ENCODE data around the gene LYPLA2. TPM values are rescaled to one million over a fixed set of nuclear protein-coding genes. Genes with fewer than 3 reads are reported as not detected.
"Not testable (repeated sequence)": the region's sequence is repeated elsewhere in the genome, so short reads cannot be mapped to it uniquely, and the experiment has no call there.

LYPLA2 gene
- total RNA-seq, 2 donors from 2014 or later = 85.3 to 97.2 TPM

DNA sequence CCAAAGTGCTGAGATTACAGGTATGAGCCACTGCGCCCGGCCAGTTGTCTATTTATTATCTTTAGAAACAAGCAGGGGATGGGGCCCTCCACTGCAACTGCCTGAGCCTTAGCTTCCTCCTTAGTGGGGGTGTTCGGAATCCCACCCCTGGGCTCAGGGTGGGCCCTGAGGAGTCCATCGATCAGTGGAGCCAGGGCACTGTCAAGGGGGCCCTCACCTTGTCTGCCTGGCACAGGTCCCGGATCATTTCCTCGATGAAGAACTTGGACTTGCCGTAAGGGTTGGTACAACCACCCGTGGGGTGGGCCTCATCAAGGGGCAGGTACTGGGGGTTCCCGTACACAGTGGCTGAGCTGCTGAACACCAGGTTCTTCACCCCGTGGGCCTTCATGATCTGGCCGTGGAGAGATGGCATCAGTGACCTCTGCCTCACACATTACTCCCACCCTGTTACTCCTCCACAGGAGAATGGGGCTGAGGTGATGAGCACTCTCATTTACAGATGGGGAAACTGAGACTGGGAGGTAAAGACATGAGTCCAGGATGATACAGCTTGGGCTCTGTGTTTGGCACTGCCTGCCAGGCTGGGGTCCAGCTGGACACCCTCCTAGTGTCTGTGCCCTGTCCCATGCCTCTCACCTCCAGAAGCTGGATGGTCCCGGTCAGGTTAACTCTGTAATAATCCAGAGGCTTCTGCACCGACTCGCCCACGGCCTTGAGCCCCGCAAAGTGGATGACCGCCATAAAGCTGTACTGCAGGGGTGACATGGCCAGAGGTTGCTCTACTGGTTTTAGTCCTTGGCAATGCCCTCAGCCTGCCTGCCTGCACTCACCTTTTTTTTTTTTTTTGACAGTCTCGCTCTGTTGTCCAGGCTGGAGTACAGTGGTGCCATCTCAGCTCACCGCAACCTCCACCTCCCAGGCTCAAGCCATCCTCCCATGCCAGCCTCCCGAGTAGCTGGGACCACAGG, 6.8 kb downstream of the LYPLA2 start:
- no peak for ATAC-seq
- DNase-seq = no peak
- intact Hi-C loops (cut with DNase I, micrococcal nuclease) = no loop called here

DNA sequence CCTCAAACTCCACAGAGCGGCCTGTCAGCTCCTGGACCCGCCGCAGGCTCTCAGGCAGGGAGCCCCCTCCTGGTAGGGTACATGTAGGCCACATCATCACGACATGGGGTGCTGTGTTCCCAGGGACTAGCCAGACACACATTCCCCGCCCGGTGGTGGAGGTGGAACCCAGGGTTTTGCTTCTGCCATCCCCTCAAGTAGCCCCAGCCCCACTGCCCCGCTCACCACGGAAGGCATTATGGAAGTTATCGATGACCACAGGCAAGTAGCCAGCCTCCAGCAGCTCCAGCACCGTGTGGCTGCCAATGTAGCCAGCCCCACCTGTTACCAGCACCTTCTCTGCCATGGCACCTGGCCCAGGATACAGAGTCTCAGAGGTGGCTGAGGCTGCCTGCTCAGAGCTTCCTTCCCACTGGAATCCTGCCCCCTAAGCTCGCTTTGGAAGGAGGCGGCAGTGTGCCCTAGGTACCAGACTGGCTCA, 7.8 kb downstream of the LYPLA2 start:
- peak; percentile 30 to 46 for DNase-seq
- ATAC-seq = no peak
- intact Hi-C loops (cut with DNase I, micrococcal nuclease) = no loop called here

DNA sequence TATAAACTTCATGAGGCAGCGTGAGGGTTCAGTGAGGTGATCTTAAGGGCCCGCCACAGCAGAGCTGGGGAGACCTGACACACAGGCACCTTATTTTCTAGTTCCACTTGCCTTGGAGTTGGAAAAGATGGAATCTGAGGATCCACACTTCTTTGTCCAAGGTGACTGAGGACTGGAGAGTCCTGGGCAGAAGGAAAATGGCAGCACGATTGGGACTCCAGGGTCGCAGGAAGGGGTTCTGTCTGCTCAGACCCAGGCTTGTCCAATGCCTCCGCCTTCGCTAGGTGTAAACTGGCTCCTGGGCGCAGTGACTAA, 8.3 kb downstream of the LYPLA2 start:
- DNase-seq (no peak), ATAC-seq (no peak)
- intact Hi-C loops (cut with DNase I, micrococcal nuclease) = no loop called here

DNA sequence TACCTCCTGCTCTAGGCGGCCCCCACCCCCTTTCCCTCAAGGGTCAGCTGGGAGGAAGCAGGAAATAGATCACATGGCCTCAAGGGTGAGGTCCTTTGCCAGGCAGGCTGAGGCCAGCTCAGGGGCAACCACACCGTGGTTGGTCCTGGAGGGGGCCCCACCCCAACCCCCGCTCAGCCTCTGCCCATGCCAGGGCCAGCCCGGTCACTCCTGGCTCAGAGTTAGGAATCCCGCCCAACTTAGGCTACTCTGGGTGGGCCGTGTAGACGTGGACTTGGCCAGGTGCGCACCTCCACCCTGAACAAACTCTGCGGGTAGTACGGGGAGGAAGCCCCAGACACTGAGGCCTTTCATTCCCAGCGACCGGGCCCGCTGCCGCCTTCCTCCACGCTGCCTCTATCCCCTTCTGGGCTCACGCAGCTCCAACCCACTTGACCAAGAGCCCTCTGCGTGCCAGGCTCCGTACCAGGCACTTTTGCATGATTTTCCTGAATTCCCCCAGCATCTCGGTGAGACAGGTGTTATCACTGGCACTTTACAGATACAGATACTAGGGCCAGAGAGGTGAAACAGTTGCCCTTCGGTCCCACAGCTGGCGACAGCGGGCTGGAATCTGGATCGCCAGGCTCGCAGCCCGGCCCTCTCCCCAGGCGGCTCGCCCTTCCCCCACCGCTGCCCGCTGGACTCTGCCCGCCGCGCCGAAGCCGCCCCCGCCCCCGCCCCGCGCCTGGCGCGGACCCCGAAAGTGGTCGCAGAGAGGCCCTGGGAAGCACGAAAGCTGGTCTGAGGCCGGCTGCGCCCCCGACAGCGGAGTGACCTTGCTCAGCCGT, 8.8 kb downstream of the LYPLA2 start:
- DNase-seq (peak; percentile 85 to 95), ATAC-seq (peak; percentile 65)
- intact Hi-C loops (cut with DNase I, micrococcal nuclease) = no loop called here

DNA sequence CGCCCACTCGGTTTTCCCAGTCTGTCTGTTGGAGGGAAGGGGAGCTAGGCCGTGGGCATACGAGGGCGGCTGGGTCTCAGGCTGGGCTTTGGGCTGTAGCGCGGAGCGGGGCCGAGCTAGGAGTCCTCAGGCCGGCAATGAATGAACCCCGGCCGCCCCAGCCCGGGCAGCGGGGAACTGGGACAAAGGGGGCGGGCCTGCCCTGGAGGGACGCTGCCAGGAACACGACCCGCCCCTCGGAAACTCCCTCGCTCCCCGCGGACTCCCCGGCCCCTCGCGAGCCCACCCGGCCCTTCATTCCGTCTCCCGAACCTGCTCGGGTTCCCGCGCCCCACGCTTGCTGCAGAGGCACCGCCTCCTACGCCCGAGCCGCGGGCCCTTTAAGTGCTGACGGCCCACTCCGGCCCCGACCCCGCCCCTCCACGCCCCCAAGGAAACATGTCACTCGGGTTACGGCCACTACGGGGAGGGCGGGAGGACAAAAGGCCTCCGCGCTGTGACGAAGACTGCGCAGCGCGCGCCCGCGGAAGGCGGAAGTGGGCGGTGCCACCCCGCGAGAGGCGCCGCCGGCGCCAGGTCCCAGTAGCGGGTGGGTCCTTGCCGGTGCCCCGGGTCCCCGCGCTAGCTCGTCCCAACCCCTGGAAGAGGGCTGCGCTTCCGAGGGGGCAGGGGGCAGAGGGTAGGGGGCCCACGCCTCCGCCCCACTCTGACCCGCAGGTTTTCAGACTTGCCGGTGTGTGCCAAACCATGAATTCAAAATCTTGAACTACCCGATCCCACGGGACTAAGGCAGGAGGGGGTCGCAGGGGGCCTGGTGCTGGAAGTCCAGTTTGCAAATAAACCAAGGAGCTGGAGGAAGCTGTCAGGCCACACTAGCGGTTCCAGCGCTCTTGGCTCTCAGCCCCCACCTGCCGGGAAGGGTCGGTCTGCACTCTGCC, 9.7 kb downstream of the LYPLA2 start, which contains the start of gene GALE:
Gene GALE, minus strand, starts transcription at position 355 of the 938 bp plus-strand sequence. CDS start 1,747 bp downstream, outside the sequence.
- peak; percentile 97 to 99 for DNase-seq
- ATAC-seq = peak; percentile 77
- intact Hi-C loops (cut with DNase I, micrococcal nuclease) = no loop called here

DNA sequence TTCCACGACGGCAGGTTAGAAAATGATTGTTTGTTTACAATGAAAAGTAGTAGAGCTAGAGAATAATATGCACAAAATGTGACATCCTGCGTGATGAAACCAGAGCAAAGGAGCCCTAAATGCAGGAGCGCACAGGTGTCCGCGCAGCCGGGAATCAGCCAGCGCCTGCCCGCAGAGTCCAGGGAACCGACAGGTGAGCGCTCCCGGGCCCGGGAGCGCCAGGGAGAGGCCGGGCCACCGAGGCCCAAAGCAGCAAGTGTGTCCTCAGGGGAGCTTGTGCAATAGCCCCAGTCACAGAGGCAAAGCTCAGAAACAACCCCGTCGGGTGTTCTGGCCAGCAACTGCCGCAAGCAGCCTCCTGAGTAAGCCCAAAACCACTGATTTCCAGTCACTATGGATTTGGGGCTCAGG, 10.4 kb downstream of the LYPLA2 start:
- ATAC-seq = peak; percentile 11
- DNase-seq = peak in 1 of 2 donors; percentile 44

DNA sequence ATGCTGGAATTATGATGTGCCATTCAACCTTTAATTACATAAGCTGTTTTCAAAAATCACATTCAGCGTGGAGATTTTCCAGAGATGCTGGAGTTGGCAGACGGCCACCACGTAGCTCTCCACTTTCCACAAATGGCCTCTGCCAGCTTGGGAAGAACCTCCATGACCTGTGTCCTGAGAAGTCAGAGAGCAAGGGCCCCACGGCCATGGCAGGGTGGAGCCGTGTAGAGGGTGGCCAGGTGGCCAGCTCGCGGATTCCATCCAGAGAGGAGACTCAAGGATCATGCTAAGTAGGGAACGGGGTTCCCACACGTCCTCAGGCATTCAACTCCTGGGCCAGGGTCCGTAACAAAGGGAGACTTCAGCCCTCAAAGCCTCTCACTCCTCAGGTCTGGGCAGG, 10.9 kb downstream of the LYPLA2 start:
- intact Hi-C loops (cut with DNase I, micrococcal nuclease) = no loop called here
- DNase-seq = no peak
- ATAC-seq = no peak

More for the DNA sequence above, 10.4 kb downstream of the LYPLA2 start:
- intact Hi-C loops (cut with DNase I, micrococcal nuclease) = no loop called here

DNA sequence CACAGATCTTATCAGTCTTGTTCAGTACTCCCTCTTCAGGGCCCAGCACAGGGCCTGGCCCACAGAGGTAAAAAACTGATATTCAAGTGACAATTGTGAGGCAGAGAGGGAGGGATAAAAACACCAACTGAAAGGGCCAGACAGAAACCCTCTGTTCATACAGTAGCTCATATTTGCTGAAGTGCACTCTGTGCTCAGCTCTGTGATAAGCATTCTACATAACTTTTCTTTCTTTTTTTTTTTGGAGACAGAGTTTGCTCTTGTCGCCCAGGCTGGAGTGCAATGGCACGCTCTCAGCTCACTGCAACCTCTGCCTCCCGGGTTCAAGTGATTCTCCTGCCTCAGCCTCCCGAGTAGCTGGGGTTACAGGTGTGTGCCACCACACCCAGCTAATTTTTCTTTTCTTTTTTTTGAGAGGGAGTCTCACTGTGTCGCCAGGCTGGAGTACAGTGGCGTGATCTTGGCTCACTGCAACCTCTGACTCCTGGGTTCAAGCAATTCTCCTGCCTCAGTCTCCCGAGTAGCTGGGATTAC, 11.9 kb downstream of the LYPLA2 start:
- ATAC-seq; DNase-seq; intact Hi-C loops (cut with DNase I, micrococcal nuclease): not testable (repeated sequence)

DNA sequence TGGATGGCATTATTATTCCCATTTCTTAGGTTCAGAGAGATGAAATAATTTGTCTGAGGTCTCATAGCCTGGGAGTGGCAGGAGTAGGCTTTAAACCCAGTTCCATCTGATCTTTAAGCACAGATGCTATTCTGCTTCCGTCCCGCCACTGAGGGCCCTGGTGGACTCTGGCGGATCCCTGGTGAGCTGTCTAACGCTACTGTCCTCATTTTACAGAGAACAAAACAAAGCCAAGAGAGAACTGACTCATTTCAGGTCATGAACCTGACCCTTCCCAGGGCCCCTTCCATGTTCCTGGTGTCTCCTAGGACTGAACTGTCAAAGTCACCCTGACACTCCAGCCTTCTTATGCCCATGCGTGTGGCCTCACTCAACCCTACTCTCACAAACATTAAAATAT, 12.7 kb downstream of the LYPLA2 start:
- no peak for ATAC-seq
- DNase-seq = no peak
- intact Hi-C loops (cut with DNase I, micrococcal nuclease) = no loop called here

DNA sequence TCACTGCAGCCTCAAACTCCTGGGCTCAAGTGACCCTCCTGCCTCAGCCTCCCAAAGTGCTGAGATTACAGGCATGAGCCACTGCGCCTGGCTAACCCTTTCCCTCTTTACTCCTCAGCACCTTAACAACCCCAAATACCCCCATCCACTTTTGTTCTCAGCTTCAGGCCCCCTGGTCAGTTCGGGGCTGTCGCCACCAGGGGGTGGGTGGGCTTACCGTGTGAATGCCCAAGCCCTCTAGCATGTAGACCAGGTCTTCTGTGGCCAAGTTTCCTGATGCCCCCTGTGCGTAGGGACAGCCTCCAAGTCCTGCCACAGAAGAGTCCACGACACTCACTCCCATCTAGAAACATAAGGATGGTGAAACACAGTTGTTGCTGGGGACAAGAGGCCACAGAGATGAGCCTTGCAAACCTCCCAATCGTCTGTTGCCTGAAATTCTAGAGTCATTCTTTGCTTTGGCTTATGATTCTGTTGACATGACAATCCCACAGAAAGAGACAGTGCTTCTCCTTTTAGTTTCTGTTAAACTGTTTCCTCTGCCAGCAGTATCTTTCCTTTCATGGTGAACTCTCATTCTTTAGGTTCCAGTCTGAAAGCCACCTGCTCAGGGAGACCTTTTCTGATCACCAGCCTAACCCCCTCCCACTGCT, 13.4 kb downstream of the LYPLA2 start:
- intact Hi-C loops (cut with DNase I, micrococcal nuclease) = no loop called here
- ATAC-seq = no peak

DNA sequence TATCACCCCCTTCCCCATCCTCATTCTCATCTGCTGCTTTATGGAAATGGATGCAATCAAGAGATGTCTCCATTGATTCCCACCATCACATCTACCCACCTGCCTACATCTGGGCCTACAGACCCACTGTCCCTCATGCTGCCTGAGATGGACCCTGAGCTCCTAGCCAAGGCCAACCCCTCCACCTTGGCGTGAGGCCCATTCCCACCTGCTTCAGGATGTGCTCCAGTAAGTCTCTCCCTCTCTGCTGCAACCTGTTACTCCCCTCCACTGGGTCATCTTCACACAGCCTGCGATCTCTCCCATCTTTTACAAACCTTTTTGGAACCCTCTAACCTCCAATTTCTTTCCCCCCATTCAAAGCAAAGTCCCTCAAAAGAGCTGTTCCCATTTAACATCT, 14.1 kb downstream of the LYPLA2 start:
- DNase-seq = no peak
- ATAC-seq = no peak
- intact Hi-C loops (cut with DNase I, micrococcal nuclease) = no loop called here

More for the DNA sequence above, 13.4 kb downstream of the LYPLA2 start:
- no peak for DNase-seq

DNA sequence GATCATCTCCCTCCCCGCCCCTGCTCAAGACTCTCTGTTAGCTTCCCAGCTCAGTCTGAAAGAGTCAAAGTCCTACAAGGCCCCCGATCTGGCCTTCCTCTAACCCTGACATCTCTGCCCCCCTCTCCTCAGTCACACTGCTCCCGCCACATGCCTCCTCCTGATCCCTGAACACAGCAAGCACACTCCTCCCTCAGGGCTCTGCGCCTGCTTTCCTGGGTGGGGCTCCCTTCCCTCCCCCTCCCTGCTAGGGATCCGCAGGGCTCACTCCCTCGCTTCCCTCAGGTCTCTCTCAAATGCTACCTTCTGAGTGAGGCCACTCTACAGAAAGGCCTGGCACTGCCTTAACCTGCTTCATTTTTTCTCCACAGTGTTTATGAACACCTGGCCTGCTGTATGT, 15.3 kb downstream of the LYPLA2 start:
- intact Hi-C loops (cut with DNase I, micrococcal nuclease) = no loop called here
- ATAC-seq (no peak), DNase-seq (no peak)

DNA sequence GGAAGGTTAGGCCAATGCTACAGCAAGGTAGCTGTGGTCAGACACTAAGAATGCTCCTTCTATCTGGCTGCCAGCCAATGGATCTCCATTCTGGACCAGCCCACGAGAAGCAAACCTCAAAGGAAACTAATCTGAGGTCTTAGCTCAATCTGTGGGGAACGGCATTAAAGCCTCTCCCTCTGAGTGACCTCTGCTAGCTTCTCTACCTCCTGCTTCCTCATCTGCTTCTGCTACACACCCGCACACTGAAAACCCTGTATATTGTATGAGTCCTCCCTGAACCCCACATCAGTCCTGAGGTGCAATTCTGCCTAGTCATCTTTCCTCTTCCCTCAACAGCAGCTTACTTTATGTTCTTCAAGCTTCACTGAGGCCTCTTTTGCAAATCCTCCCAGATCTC, 16.5 kb downstream of the LYPLA2 start:
- ATAC-seq = no peak
- DNase-seq = no peak
- intact Hi-C loops (cut with DNase I, micrococcal nuclease) = no loop called here

DNA sequence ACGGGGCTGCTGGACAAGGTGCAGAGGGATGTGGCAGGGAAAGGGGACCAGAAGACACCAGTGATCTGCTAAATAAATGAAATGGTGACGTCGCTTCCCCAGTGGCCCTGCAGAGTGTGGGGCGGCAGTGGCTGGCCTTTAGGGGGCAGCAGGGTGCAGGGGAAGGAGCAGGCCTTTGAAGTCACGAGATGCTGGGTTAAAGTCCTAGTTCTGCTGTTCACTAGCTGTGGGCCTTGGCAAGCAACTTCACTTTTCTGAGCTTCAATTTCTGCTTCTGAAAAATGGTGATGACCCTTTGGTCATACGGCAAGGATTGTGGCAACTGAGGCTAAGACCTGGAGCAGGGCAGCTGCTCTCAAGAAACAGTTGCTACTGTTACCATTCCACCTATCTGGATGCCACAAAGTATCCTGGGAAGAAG, 18.8 kb downstream of the LYPLA2 start:
- intact Hi-C loops (cut with DNase I, micrococcal nuclease) = loop anchor here in 1 of 2 donors (10.0 kb wide), 1 partner anchor 105 kb away; the partner anchor contains the start of gene CNR2
- DNase-seq (peak; percentile 84 to 89), ATAC-seq (peak; percentile 90)

DNA sequence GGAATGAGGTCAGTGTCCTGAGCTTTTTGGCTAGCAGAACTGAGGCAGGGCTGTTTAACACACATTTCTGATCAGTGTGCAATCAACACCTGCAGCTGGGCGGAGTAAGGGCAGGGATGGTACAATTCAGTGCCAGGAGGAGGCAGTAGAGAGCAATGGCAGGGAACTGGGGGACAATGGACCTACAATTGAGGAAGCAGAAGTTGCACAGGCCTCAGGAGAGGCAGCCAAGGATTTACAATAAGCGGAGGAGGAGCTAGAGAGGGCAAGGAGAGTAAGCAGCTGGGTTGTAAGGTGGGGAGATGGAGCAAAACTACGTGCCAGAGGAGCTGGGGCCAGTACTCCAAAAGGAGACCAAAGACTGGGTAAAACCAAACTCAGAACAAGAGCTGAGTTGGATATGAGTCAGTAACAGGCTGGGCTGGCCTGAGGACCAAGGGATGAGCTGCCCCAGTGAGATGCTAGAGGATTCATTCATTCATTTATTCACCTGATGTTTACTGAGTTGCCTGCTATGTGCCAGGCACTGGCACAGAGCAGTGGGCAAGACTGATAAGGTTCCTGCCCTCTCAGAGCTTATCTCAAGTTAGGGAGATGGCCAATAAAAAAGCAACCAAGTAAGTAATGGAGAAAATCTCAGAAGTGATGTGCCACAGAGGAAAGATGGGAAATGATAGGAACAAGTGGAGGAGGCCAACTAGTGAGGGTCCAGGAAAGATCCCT, 20.0 kb downstream of the LYPLA2 start:
- ATAC-seq (peak; percentile 92), DNase-seq (peak; percentile 80 to 83)
- intact Hi-C loops (cut with DNase I, micrococcal nuclease) = loop anchor here in 1 of 2 donors (10.0 kb wide), 1 partner anchor 104 kb away; the partner anchor contains the start of gene CNR2

DNA sequence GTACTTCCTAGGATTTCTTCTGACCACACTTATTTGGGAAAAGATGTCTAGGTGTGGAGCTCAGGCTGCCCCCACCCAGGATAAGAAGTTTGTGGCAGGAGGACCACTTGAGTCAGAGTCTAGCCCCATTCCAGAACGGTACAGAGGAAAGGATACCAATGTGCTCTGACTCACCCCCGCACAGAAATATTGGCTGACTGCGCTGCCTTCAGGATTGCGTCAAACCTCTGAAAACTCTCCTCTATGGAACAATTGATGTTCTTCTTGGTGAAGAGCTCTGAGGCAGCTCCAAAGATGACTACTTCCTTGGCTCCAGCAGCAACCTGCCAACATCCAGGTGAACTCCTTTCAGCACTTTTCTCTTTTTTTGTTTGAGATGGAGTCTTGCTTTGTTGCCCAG, 23.1 kb downstream of the LYPLA2 start:
- intact Hi-C loops (cut with DNase I, micrococcal nuclease) = loop anchor here in 1 of 2 donors (10.0 kb wide), 1 partner anchor 101 kb away; the partner anchor contains the start of gene CNR2
- ATAC-seq (no peak), DNase-seq (no peak)

DNA sequence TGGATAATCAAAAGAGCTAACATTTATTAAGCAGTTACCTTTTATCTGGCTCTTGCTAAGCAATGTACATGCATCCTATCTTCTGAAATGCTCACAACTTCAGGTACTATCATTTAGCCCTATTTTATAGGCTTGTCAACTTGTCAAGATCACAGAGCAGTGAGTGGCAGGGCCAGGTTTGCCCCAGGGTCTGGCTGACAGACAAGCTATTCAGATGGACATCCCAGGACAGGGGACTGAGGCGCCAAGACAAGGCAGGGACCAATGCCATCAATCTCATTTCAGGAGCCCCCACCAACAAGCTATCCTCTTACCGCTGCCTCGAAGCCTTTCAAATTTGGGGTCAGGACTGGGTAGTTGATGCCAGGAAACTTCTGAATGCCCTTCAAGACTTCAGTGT, 25.4 kb downstream of the LYPLA2 start:
- intact Hi-C loops (cut with DNase I, micrococcal nuclease) = loop anchor here in 1 of 2 donors (10.0 kb wide), 1 partner anchor 98 kb away; the partner anchor contains the start of gene CNR2
- ATAC-seq = no peak

More for the DNA sequence above, 25.4 kb downstream of the LYPLA2 start:
- DNase-seq = no peak

Measured in left colon (tissue), 2 donors.